ENCODE results near the gene USF3.

GRCh38 chr3:113717308-113717707 lies 20.9 kb upstream of the USF3 start:
- no peak for TF ChIP-seq POLR2A (IDR thresholded peaks at IDR 0.05; ENCODE audit: low read depth, low read length)
- TF ChIP-seq POLR2AphosphoS5 (IDR thresholded peaks at IDR 0.05; ENCODE audit: low read depth, low read length): no peak

Measured in GM12892 (cell line).